KG1 (cell line): ENCODE measurements around the gene ADAT2.

Experiments used
- DNase-seq: peaks from one replicate; lab custom pipeline; 2025; lab: John Stamatoyannopoulos, UW

The ADAT2 gene

DNA sequence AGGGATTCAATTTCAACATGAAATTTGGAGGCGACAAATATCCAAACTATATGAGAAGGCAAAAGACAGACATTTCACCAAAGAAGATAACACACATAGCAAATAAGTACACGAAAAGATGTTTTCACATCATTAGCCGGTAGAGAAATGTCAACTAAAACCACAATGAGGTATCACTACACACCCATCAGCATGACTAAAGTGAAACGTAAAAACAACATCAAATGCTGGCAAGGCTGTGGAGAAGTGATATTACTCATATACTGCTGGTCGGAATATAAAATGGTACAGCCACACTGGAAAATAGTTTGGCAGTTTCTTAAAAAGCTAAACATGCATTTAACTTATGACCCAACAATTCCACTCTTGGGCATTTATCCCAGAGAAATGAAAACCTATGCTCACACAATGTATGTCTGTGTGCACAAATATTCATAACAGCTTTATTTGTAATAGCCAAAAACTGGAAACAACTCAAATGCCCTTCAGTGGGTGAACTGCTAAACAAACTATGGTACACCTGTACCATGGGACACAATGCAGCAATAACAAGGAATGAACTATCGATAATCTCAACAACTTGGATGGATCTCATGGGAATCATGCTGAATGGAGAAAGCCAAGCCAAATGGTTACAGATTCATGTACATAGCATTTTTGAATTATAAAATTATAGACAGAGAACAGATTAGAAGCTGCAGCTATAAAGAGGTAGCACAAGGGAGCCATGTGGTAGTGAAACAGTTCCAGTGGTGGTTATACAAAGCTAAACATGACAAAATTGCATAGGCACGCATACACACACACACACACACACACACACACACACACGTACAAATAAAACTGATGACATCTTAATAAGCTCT, 8.6 kb downstream of the ADAT2 start:
- no peak for DNase-seq

DNA sequence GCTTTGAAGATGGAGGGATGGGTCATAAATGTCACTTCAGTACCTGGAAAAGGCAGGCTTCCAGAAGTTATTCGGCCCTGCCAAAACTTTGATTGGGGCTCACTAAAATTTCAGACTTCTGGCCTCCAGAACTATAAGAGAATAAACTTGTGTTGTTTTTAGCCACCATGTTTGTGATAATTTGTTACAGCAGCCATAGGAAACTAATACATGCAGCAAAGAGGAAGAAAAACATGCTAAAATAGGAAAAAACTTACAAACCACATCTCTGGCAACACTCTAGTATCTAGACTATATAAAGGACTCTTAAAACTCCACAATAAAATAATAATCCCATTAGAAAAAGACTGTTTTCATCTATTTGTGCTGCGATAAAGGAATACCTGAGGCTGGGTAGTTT, 9.5 kb downstream of the ADAT2 start:
- no peak for DNase-seq

- DNase-seq = no peak
Observed at GRCh38 chr6:143432588-143432987, 17.9 kb downstream of the ADAT2 start.

- DNase-seq = no peak
Observed at GRCh38 chr6:143431226-143431625, 19.3 kb downstream of the ADAT2 start.

GRCh38 chr6:143429970-143430369, 20.5 kb downstream of the ADAT2 start:
- no peak for DNase-seq

DNA sequence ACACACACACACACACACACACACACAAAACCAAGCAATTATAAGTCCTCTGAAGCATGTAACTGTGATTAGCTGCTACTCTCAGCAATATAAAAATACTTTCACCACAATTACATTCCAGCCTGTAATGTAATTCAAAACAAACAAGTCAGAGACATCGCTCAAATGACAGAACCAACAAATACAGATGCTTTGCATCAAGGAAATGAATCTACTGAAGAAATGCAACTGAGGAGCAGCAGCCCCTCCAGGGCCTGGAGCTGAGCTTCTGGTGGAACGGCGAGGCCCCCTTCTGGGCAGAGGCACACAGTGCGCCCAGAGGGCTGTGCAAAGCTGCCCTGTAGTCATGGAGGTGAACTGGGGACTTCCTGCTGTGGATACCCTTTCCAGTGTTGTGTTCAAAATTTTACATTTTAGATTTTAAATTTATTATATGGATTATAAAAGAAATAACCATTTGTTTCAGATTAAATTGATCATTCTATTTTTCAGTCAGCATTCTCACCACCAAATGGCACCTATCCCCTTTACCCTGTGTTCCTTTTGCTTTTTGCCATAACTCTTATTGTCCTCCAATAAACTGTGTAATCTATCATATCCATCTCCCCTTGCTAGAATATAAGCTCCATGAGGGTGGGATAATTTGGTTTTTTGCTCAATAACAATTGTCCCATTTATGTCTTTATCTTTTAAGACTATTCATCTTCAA, 23.2 kb downstream of the ADAT2 start:
- DNase-seq = peak; percentile 30

GRCh38 chr6:143426026-143426425, 24.5 kb downstream of the ADAT2 start:
- DNase-seq = no peak

- DNase-seq = no peak
Observed at GRCh38 chr6:143419526-143419925, 31.0 kb downstream of the ADAT2 start.

- DNase-seq = no peak
Observed at GRCh38 chr6:143414769-143415168, 35.7 kb downstream of the ADAT2 start.

- no peak for DNase-seq
Observed at GRCh38 chr6:143410859-143411270, 39.6 kb downstream of the ADAT2 start.

GRCh38 chr6:143408787-143409162, 41.7 kb downstream of the ADAT2 start:
- no peak for DNase-seq

DNA sequence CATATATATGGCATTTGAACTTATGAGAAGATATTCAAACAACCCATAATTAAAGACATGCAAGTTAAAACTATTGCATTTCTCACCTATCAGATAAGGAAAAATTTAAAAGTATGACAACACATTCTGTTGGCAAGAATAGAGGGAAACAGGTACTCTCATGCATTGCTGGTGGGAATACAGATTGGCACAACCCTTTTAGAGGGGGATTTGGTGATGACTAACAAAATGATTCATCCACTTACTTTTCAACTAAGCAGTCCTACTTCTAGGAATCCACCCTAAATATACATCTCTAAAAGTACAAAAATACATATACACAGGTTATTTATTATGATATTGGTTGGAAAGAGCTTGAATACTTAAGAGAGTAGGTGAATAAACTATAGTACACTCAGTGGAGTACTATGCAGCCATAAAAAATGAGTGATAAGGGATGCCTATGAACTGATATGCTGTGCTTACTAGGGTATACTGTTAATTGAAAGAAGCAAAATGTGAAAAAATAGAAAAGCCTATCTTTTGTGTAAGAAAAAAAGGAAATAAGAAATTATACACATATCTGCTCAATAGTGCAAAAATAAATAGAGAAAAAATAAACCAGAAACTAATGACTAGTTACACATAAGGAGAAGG, 42.2 kb downstream of the ADAT2 start:
- no peak for DNase-seq

GRCh38 chr6:143406673-143407072, 43.8 kb downstream of the ADAT2 start:
- DNase-seq = no peak

DNA sequence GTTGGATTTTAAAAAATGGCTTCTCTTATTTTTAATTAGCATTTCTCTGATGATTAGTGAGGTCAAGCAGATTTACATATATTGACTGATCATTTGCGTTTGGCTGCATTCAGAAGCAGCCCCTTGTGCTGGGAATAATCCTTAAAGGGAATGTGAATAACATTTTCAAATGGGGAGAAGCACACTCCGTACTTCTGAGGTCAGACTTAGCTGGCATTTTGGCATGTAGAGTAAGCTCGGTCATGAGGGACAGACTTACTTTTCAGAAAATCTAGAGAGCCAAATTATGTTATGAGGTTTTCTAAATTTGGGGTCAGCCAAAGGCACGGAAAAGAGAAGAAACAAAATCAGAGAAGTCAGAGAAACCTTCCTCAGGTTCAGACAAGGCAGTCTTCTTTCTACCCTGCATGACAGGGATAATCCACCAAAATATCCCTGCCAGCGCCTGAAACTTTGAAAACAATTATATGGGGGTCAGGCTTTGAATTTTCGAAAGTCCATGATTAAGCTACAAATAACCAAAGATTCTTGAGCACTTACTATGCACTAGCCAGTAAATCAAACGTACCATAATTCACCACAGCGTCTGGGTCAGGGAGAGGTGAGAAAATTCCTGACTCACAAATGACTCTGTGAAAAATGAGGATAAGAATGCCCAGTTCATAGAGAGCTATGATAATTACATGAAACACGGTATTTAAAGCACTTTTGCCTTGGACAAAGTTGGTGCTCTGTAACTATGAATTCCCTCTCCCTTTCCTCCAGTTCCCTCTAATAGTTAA, 44.9 kb downstream of the ADAT2 start:
- DNase-seq = no peak

GRCh38 chr6:143402721-143403336, 47.7 kb downstream of the ADAT2 start:
- no peak for DNase-seq

DNA sequence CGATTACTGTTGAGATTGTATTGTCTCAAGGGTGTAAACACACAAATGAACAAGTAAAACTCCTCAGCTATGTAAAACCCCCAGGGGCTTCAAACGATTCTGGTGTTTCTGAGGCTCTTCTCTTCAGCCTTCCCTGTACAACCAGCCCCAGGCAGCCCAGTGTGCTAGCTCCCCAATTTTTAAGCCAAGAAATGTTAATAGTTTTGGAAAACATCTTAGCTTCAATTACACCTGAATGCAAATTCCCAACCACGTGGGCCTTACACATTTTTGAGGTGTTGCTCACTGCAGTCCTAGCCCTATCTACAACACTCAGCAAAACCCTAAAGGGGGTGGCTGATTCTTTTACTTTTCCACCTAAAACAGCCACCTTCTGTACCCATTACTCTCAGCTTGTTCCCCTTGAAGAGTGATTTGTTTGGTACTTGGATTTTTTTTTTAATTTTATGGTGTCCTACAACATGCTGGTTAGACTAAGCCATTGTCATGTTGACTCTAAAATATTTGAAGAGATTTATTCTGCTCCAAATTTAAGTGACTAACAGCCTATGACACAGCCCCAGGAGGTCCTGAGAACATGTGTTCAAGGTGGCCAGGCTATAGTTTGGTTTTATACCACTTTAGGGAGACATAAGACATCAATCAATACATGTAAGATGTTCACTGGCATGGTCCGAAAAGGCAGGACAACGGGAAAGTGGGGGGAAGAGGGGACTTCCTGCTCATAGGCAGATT, 48.7 kb downstream of the ADAT2 start:
- DNase-seq = no peak

GRCh38 chr6:143401068-143401446, 49.4 kb downstream of the ADAT2 start:
- no peak for DNase-seq

- peak; percentile 53 for DNase-seq
Observed at GRCh38 chr6:143400258-143401067, 50.0 kb downstream of the ADAT2 start.

GRCh38 chr6:143399775-143400174, 50.7 kb downstream of the ADAT2 start:
- no peak for DNase-seq

- DNase-seq = no peak
Observed at GRCh38 chr6:143399176-143399575, 51.3 kb downstream of the ADAT2 start.
